HG03175 (cell line): Measurements from ENCODE around the gene SNX24.
A peak's percentile ranks its signal among the peaks of the same experiment; 100 is the strongest.
"Not testable (repeated sequence)": the region's sequence is repeated elsewhere in the genome, so short reads cannot be mapped to it uniquely, and the experiment has no call there.

ENCODE experiments used
- ATAC-seq: cut with Tn5 transposase; IDR thresholded peaks from one replicate; pipeline ENCODE4 v1.9.1; 2021; ENCODE audit warnings: mild to moderate bottlenecking, moderate library complexity; ENCODE audit not compliant: unreplicated experiment

The SNX24 gene

DNA sequence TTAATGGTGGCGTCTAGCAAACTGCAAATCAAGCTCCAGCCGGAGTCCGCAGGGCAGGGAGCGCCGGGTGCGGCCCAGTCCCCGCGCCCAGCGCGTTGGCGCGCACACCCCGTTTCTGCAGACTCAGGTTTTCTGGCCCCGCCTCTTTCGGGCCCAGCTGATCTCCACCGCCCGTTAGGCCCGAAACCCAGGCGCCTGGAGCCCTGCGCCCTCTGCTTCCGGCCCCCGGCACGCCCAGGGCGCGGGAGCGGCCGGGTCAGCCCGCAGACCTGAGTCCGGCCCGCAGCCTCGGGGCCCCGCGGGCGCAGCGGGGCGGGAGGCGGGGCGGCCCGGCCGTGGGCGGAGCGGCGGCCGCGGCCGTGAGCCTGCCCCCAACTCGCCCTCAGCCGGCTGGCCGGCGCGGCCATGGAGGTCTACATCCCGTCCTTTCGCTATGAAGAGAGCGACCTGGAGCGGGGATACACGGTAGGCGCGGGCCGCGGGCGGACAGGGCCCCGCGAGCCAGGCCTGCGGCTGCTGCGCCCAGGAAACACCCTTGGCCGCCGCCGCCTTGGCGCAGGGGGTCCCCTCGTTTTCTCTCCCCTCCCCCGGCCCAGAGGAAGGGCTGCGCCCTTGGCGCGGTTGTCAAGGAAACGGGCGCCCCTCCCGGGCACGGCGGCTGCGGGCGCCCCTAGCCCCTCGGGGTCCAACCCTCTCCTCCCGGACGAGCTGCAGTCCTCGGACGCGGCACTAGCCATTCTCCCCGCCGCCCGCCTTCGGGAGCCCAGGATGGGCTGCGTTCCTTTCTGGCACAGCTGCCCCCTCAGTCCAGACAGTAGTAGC, at the start of gene SNX24:
Gene SNX24, plus strand, starts transcription at position 385 of the 822 bp plus-strand sequence. Its CDS starts 21 bp downstream, at position 406.
- ATAC-seq = peak; percentile 84

- no peak for ATAC-seq
Measured at GRCh38 chr5:122805481-122805880, 39.9 kb upstream of the SNX24 start.

- ATAC-seq = no peak
Measured at GRCh38 chr5:122810405-122810804, 35.0 kb upstream of the SNX24 start.

DNA sequence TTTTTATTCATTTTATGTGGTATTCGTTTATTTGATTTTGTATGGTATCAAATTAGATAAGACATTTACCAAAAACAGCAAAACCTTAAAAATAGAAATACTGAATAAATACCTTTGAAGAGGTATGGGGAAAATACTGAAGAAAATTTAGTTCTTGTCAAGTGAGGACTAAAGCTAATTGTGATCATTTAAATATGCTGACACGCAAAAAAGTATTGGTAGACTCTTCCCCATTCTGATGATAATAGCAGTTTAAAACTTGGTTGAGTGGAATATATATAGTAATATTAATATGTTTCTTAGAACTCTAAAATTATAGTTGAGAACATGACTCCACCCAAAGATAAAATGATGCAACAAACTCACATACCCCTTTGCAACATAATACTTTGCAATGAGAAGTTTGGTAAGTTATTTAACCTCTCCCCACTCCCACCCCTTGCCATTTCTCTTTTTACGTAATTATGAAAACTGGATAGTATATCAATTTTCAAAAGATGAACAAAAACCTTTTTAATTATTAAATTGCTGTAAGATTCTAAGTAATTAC, 30.1 kb upstream of the SNX24 start:
- ATAC-seq = no peak

- ATAC-seq = no peak
Measured at GRCh38 chr5:122816756-122817155, 28.7 kb upstream of the SNX24 start.

DNA sequence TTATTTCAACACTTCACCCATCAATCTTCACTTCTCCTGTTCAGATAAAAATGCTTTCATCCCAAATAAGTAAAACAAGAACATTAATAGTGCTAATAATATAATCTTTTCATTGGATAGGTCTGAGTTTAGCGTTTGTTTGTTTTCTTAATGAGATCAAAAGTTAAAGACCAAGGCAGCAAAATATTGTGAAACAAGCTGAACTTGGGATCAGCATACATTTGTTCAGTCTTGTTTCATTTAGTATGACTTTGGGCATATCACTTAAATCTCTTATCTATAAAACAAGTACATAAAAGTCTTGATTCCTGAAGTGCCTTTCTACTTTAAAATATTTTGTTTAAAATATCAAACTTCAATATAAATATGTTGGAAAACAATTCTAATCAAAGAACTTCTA, 13.4 kb upstream of the SNX24 start:
- ATAC-seq = no peak

- no peak for ATAC-seq
Measured at GRCh38 chr5:122835681-122836080, 9.7 kb upstream of the SNX24 start.

DNA sequence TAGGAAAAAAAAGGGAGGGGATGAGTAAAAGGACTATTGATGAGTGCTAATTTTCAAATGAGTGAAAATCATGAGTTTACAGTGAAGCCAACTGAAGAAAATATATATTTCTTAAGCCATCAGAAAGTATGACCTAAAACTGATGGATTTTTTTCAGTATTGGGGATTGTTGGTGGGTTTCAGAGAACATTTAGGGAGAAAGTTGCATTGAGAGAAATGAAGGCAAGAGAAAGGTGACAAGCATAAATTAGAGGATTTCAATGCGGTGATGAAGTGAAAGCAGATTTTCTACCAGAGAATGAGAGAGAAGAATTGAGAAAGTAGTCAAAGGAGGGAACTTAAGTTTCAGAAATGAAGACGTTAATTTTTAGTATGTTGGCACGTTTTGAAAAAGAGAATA, 8.5 kb upstream of the SNX24 start:
- ATAC-seq = no peak

- no peak for ATAC-seq
Measured at GRCh38 chr5:122839731-122840130, 5.7 kb upstream of the SNX24 start.

- ATAC-seq = no peak
Measured at GRCh38 chr5:122842016-122842580, 3.3 kb upstream of the SNX24 start.

GRCh38 chr5:122844136-122844909, 1.1 kb upstream of the SNX24 start:
- ATAC-seq = no peak

DNA sequence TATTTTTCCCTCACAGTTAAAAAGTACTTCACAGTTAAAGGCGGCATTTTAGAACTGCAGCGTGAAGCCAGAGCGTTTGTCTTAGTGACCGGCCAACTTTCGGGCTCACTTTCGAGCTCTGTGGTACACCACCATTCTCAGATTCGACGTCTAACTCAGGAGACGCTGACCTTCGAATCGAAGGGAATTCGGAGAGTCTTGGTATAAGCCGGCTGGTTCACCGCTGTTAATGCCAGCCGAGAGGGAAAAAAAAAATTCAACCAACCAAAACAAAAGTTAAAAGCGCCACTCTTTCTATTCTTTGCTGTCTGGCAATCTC, 544 bp upstream of the SNX24 start:
- peak; percentile 36 for ATAC-seq

DNA sequence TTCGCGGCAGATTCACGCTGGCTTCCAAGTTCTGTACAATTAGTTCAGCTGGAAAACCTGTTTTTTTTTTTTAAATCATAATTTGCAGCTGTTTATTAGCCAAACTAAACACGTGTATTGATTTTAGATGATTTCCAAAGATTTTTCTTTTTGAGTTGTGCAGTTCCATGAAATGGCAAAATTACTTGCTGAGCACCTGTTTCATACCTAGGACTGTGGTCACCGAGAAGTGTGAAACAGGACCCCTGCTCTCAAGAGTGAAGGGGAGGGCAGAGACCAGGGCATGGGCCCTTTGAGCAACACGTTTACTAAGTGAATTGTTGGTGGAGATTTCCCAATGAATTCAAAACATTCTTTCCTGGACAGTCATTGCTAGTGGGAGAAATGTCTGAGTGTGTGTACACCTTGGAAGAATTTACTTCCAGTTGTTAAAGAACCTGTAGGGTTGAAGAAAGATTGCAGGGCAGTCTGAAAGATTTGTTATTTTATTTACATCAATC, 688 bp downstream of the SNX24 start:
- no peak for ATAC-seq

- no peak for ATAC-seq
Measured at GRCh38 chr5:122847687-122848081, 2.3 kb downstream of the SNX24 start.

DNA sequence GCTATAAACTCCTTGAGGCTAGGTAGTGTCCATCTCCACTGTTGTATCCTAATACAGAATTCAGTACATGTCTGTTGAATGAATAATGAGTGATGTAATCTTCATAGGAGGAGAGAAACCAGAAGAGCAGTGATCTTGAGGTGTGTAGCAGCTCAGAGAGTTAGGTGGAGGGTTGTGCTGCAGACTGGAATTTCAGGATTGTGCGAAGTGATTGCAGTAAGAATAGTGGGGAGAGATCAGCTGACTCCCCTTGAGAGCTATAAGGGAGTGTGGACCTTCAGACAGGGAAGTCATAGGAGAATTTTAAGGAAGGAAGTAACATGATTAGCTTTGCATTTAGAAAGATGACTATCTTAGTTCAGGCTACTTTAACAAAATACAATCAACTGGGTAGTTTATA, 4.4 kb downstream of the SNX24 start:
- no peak for ATAC-seq

- not testable (repeated sequence) for ATAC-seq
Measured at GRCh38 chr5:122857538-122857937, 12.1 kb downstream of the SNX24 start.

- no peak for ATAC-seq
Measured at GRCh38 chr5:122858451-122858850, 13.0 kb downstream of the SNX24 start.

- no peak for ATAC-seq
Measured at GRCh38 chr5:122863240-122863639, 17.8 kb downstream of the SNX24 start.

GRCh38 chr5:122863721-122864120, 18.3 kb downstream of the SNX24 start:
- ATAC-seq = no peak

- no peak for ATAC-seq
Measured at GRCh38 chr5:122864400-122864799, 19.0 kb downstream of the SNX24 start.

DNA sequence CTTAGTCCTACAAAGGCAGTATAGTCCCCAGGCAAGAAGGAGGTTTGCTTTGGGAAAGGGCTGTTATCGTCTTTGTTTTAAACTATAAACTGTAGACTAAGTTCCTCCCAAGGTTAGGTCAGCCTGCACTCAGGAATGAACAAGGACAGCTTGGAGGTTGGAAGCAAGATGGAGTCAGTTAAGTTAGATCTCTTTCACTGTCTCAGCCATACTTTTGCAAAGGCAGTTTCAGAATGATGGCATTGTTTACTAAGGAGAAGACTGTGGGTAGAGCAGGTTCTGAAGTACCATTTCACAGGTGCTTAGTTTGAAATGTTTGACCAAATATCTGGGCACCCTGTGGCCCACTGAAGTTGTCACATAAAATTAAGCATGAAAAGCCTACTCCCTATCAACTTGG, 19.4 kb downstream of the SNX24 start:
- no peak for ATAC-seq
